K562 (cell line): ENCODE results near the gene HLA-DQB1. TPM values are rescaled to one million over a fixed set of nuclear protein-coding genes. Genes with fewer than 3 reads are reported as not detected.

Source experiments
- NONO ChIP-seq, 2 experiments: fragments of 200-400 bp in 1 of 2; fragments of 450-650 bp in 1 of 2; formaldehyde crosslinking in 1 of 2; IDR thresholded peaks; 2 replicates each; pipeline ENCODE4 v1.6.1; 2017; ENCODE audit warnings: low read depth in 2 of 2, mild to moderate bottlenecking in 2 of 2, moderate library complexity in 2 of 2, low read length in 1 of 2
- SUPT5H ChIP-seq: fragments of 450-650 bp; IDR thresholded peaks from 2 replicates; pipeline ENCODE4 v1.6.1; 2016
- THRA ChIP-seq: fragments of 450-650 bp; IDR thresholded peaks from 2 replicates; pipeline ENCODE4 v1.6.1; 2017; ENCODE audit warnings: mild to moderate bottlenecking, moderate library complexity
- ZFP36 ChIP-seq: fragments of 150-350 bp; IDR thresholded peaks from 2 replicates; pipeline ENCODE4 v1.6.1; 2018; ENCODE audit warnings: low read length, low read depth; ENCODE audit not compliant: partially characterized antibody
- ZNF511 ChIP-seq: sonication (generic); formaldehyde crosslinking; IDR thresholded peaks from 2 replicates; pipeline ENCODE4 v1.8.0; 2022; ENCODE audit warnings: mild to moderate bottlenecking, missing genetic modification reagents
- polyA plus RNA-seq, 8 experiments: library from polyadenylated mRNA; depleted of rRNA in 4 of 8; stranded (reverse) in 5 of 8; unstranded in 3 of 8; fragments of >200 nt; fragmentation: Nextera tagmentation in 2 of 8; fragmentation: Illumina TruSeq in 1 of 8; extraction: Ambion mirVana in 2 of 8; extraction: Trizol in 1 of 8; gene quantifications; 2 replicates each; pipeline versions ENCODE4 v1.2.1 to v1.2.3, GENCODE V29; 2011 to 2014; ENCODE audit warnings: inconsistent platforms in 1 of 8, missing spikeins in 1 of 8
- total RNA-seq, 7 experiments: library from RNA; depleted of rRNA in 6 of 7; stranded (reverse); fragments of >200 nt in 6 of 7; fragmentation: Illumina TruSeq in 2 of 7; extraction: Trizol in 2 of 7; gene quantifications; 2 replicates each; pipeline versions ENCODE4 v1.2.1 to v1.2.3, GENCODE V29; 2011 to 2021; ENCODE audit warnings: low replicate concordance in 1 of 7
- TF ChIP-seq, protein P1 (sequence below): fragments of 450-650 bp; formaldehyde crosslinking; IDR thresholded peaks from 2 replicates; pipeline ENCODE4 v1.4.0; 2022; ENCODE audit warnings: missing genetic modification characterization
- TF ChIP-seq, protein P2 (sequence below): fragments of 450-650 bp; IDR thresholded peaks from one replicate; pipeline ENCODE4 v1.6.1; 2018; ENCODE audit warnings: mild to moderate bottlenecking, moderate library complexity; ENCODE audit not compliant: partially characterized antibody
- TF ChIP-seq, protein P3 (sequence below): sonication (generic); formaldehyde crosslinking; IDR thresholded peaks from 2 replicates; pipeline ENCODE4 v1.8.1; 2022; ENCODE audit warnings: missing genetic modification reagents

The HLA-DQB1 gene
- total and polyA plus RNA-seq, 9 of the 15 experiments (the other 6 are each of a cell fraction or from before 2014, with no cell fraction given): 0.29 TPM; not detected in 8

- TF ChIP-seq, protein P1, sequence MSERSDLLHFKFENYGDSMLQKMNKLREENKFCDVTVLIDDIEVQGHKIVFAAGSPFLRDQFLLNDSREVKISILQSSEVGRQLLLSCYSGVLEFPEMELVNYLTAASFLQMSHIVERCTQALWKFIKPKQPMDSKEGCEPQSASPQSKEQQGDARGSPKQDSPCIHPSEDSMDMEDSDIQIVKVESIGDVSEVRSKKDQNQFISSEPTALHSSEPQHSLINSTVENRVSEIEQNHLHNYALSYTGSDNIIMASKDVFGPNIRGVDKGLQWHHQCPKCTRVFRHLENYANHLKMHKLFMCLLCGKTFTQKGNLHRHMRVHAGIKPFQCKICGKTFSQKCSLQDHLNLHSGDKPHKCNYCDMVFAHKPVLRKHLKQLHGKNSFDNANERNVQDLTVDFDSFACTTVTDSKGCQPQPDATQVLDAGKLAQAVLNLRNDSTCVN (CRISPR knock-in tag): no peak
- TF ChIP-seq ZFP36: no peak
- TF ChIP-seq, protein P2, sequence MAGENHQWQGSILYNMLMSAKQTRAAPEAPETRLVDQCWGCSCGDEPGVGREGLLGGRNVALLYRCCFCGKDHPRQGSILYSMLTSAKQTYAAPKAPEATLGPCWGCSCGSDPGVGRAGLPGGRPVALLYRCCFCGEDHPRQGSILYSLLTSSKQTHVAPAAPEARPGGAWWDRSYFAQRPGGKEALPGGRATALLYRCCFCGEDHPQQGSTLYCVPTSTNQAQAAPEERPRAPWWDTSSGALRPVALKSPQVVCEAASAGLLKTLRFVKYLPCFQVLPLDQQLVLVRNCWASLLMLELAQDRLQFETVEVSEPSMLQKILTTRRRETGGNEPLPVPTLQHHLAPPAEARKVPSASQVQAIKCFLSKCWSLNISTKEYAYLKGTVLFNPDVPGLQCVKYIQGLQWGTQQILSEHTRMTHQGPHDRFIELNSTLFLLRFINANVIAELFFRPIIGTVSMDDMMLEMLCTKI: no peak
- TF ChIP-seq SUPT5H: no peak
- TF ChIP-seq, protein P3, sequence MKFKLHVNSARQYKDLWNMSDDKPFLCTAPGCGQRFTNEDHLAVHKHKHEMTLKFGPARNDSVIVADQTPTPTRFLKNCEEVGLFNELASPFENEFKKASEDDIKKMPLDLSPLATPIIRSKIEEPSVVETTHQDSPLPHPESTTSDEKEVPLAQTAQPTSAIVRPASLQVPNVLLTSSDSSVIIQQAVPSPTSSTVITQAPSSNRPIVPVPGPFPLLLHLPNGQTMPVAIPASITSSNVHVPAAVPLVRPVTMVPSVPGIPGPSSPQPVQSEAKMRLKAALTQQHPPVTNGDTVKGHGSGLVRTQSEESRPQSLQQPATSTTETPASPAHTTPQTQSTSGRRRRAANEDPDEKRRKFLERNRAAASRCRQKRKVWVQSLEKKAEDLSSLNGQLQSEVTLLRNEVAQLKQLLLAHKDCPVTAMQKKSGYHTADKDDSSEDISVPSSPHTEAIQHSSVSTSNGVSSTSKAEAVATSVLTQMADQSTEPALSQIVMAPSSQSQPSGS: no peak
- TF ChIP-seq NONO (IDR thresholded peaks at IDR 0.05; ENCODE audit: low read depth in 2 of 2, low read length in 1 of 2): no peak
- no peak for TF ChIP-seq THRA
- TF ChIP-seq ZNF511 (CRISPR knock-in tag): no peak
Measured at GRCh38 chr6:32664827-32665362, 1.6 kb downstream of the HLA-DQB1 start (continued).
